ENCODE measurements around the gene APOA5. TPM values are rescaled to one million over a fixed set of nuclear protein-coding genes. Genes with fewer than 3 reads are reported as not detected.

The APOA5 gene
- total and polyA plus RNA-seq, 9 of the 15 experiments (the other 6 are each of a cell fraction or from before 2014, with no cell fraction given) = not detected

- H3K79me2 ChIP-seq (ENCODE audit: control insufficient read depth, insufficient read depth, low read length) = no peaks in the 10 kb centered on the region
- no peaks in the 10 kb centered on the region for H3K9me1 ChIP-seq (ENCODE audit: control insufficient read depth, insufficient read depth, low read length)
- no TSS peak for BruUV-seq (replicated peaks)
- H2AFZ ChIP-seq (ENCODE audit: low read depth, low read length) = no peak overlapping the region
- 5% methylated on average over 14 of the region's 14 CpGs for WGBS (ENCODE audit: insufficient coverage, low coverage, missing lambda C conversion rate)
- in situ Hi-C loops (cut with MboI) = no loop called here
- ATAC-seq (no peak; the same call in 2 of the 3 replicates), DNase-seq (ENCODE audit: extremely low read depth in 1 of 4, low spot score in 3 of 4) (no peak), FAIRE-seq (no peak)
- H3K4me2 ChIP-seq (ENCODE audit: insufficient read depth, low read length) = no peak overlapping the region; the same call in 1 of the 2 replicates
- ChIA-PET POLR2A (no interaction called here), CTCF (ENCODE audit: low intra/inter-chr PET ratio) (no interaction called here)
- H3K27me3 ChIP-seq (ENCODE audit: control insufficient read depth in 2 of 2, insufficient read depth in 2 of 2, low read length in 2 of 2) = peaks cover 4 to 14% of the 10 kb centered on the region in 2 experiments; a peak in 4 of 5 replicates
- no peak overlapping the region for H3K9ac ChIP-seq (ENCODE audit: insufficient read depth in 1 of 2, low read depth in 2 of 2, low read length in 2 of 2)
- no peaks in the 10 kb centered on the region; the same call in 1 of the 2 replicates for H4K20me1 ChIP-seq (replicated peaks; ENCODE audit: control insufficient read depth, insufficient read depth, low read length)
- intact Hi-C loops (cut with micrococcal nuclease) = no loop called here
- H3K4me1 ChIP-seq (replicated peaks in 1 of 2; ENCODE audit: control insufficient read depth in 2 of 2, insufficient read depth in 2 of 2, low read length in 2 of 2) = peaks cover 0 to under 1% of the 10 kb centered on the region in 2 experiments; a peak in 2 of 5 replicates
- H3K9me3 ChIP-seq (replicated peaks; ENCODE audit: control insufficient read depth, insufficient read depth, low read depth, low read length) = no peaks in the 10 kb centered on the region
- no peak overlapping the region for H3K27ac ChIP-seq (ENCODE audit: extremely low read depth, low read depth, low read length)
- no peak overlapping the region for H3K4me3 ChIP-seq
- H3K36me3 ChIP-seq (ENCODE audit: control insufficient read depth, insufficient read depth, low read length) = no peaks in the 10 kb centered on the region
- no peak for TF ChIP-seq CBX8 (IDR thresholded peaks at IDR 0.05; ENCODE audit: borderline replicate concordance, extremely low read depth, low read depth, low read length, poor library complexity, severe bottlenecking)
- no peak for TF ChIP-seq MITF (IDR thresholded peaks at IDR 0.05)
- no peak for TF ChIP-seq ZC3H8 (IDR thresholded peaks at IDR 0.05)
- TF ChIP-seq, protein P1, sequence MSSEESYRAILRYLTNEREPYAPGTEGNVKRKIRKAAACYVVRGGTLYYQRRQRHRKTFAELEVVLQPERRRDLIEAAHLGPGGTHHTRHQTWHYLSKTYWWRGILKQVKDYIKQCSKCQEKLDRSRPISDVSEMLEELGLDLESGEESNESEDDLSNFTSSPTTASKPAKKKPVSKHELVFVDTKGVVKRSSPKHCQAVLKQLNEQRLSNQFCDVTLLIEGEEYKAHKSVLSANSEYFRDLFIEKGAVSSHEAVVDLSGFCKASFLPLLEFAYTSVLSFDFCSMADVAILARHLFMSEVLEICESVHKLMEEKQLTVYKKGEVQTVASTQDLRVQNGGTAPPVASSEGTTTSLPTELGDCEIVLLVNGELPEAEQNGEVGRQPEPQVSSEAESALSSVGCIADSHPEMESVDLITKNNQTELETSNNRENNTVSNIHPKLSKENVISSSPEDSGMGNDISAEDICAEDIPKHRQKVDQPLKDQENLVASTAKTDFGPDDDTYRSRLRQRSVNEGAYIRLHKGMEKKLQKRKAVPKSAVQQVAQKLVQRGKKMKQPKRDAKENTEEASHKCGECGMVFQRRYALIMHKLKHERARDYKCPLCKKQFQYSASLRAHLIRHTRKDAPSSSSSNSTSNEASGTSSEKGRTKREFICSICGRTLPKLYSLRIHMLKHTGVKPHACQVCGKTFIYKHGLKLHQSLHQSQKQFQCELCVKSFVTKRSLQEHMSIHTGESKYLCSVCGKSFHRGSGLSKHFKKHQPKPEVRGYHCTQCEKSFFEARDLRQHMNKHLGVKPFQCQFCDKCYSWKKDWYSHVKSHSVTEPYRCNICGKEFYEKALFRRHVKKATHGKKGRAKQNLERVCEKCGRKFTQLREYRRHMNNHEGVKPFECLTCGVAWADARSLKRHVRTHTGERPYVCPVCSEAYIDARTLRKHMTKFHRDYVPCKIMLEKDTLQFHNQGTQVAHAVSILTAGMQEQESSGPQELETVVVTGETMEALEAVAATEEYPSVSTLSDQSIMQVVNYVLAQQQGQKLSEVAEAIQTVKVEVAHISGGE (CRISPR knock-in tag; IDR thresholded peaks at IDR 0.05) = no peak
- TF ChIP-seq ZHX1 (conservative IDR thresholded peaks at IDR 0.05; ENCODE audit: low read length) = no peak
- no peak for TF ChIP-seq LEF1 (IDR thresholded peaks at IDR 0.05)
- no peak for TF ChIP-seq EHMT2 (IDR thresholded peaks at IDR 0.05)
- TF ChIP-seq, protein P2, sequence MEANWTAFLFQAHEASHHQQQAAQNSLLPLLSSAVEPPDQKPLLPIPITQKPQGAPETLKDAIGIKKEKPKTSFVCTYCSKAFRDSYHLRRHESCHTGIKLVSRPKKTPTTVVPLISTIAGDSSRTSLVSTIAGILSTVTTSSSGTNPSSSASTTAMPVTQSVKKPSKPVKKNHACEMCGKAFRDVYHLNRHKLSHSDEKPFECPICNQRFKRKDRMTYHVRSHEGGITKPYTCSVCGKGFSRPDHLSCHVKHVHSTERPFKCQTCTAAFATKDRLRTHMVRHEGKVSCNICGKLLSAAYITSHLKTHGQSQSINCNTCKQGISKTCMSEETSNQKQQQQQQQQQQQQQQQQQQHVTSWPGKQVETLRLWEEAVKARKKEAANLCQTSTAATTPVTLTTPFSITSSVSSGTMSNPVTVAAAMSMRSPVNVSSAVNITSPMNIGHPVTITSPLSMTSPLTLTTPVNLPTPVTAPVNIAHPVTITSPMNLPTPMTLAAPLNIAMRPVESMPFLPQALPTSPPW (CRISPR knock-in tag; IDR thresholded peaks at IDR 0.05) = no peak
- TF ChIP-seq ZNF699 (CRISPR knock-in tag; IDR thresholded peaks at IDR 0.05; ENCODE audit: insufficient replicate concordance) = no peak
- no peak for TF ChIP-seq L3MBTL2 (IDR thresholded peaks at IDR 0.05)
These were observed 16.8 kb upstream of the APOA5 start for GRCh38 chr11:116808262-116809175.

Measured in K562 (cell line).